BJ (cell line): ENCODE data around the gene PABPC1L. TPM values are rescaled to one million over a fixed set of nuclear protein-coding genes. Genes with fewer than 3 reads are reported as not detected.

ENCODE experiments used
- CTCF ChIA-PET: fragments of 350-600 bp; formaldehyde crosslinking; extraction: SDS; loops from one replicate; lab custom pipeline; 2021; ENCODE audit warnings: antibody characterized with exemption, inconsistent platforms; lab: Yijun Ruan, JAX
- POLR2A ChIA-PET: fragments of 300-600 bp; sonication (Branson Sonifier 250); formaldehyde crosslinking; extraction: SDS; loops from one replicate; lab custom pipeline; 2021; ENCODE audit warnings: antibody characterized with exemption; lab: Charles Lee
- DNase-seq: peaks from one replicate; pipeline ENCODE4 v3.0.0-alpha.2; 2011; ENCODE audit warnings: low read depth
- H3K27me3 ChIP-seq: 2 replicates; pipeline ENCODE4 v1.6.0; 2011; ENCODE audit warnings: low read length; ENCODE audit not compliant: control insufficient read depth, insufficient read depth
- H3K36me3 ChIP-seq: 2 replicates; pipeline ENCODE4 v1.5.1; 2011; ENCODE audit warnings: low read length; ENCODE audit not compliant: control insufficient read depth, insufficient read depth
- H3K4me3 ChIP-seq: 2 replicates; pipeline ENCODE4 v1.5.1; 2011; ENCODE audit warnings: low read depth, mild to moderate bottlenecking, control low read depth, low read length
- CTCF ChIP-seq: IDR thresholded peaks from 2 replicates; pipeline ENCODE4 v1.5.1; 2011; ENCODE audit warnings: low read depth, mild to moderate bottlenecking, control low read depth, inconsistent platforms, low read length, moderate library complexity; ENCODE audit not compliant: insufficient read depth
- polyA plus RNA-seq: library from polyadenylated mRNA; depleted of rRNA; stranded (reverse); fragments of >200 nt; gene quantifications from 2 replicates; pipeline ENCODE4 v1.2.3, GENCODE V29; 2011

The PABPC1L gene
- polyA plus RNA-seq, 1 experiment, result 55.0 TPM

- ChIA-PET CTCF (interaction anchor here (0.6 kb wide), 1 partner anchor 13 kb away, joined by 3 read pairs; no protein-coding TSS in a partner anchor), POLR2A (no interaction called here)
- Histone ChIP-seq H3K4me3 (no peak overlapping the region), H3K36me3 (peaks cover 10% of the 10 kb centered on the region), H3K27me3 (no peaks in the 10 kb centered on the region)
- no peak for DNase-seq
- no peak for TF ChIP-seq CTCF
These were observed 20.8 kb downstream of the PABPC1L start for GRCh38 chr20:44930517-44931168.

- DNase-seq, result no peak
- POLR2A ChIA-PET, result no interaction called here
- peaks cover 14% of the 10 kb centered on the region for H3K36me3 ChIP-seq
- H3K4me3 ChIP-seq, result no peak overlapping the region
- H3K27me3 ChIP-seq, result no peaks in the 10 kb centered on the region
- CTCF ChIA-PET, result interaction anchor here (0.5 to 0.6 kb wide), 2 partner anchors 8 to 1144 kb away, joined by 3 to 4 read pairs; no protein-coding TSS in a partner anchor
- no peak for TF ChIP-seq CTCF
These were observed 22.1 kb downstream of the PABPC1L start for GRCh38 chr20:44931911-44932310.

GRCh38 chr20:44932916-44933315 lies 23.1 kb downstream of the PABPC1L start:
- no peaks in the 10 kb centered on the region for H3K27me3 ChIP-seq
- H3K4me3 ChIP-seq, result no peak overlapping the region
- TF ChIP-seq CTCF, result no peak
- DNase-seq, result no peak
- ChIA-PET POLR2A (no interaction called here), CTCF (interaction anchor here (1.1 kb wide), 1 partner anchor 358 kb away, joined by 4 read pairs; no protein-coding TSS in a partner anchor)
- peaks cover 15% of the 10 kb centered on the region for H3K36me3 ChIP-seq

- Histone ChIP-seq H3K27me3 (no peaks in the 10 kb centered on the region), H3K36me3 (peaks cover 19% of the 10 kb centered on the region), H3K4me3 (no peak overlapping the region)
- ChIA-PET POLR2A (no interaction called here), CTCF (interaction anchor here (0.6 to 0.8 kb wide), 3 partner anchors 9 to 167 kb away, joined by 3 to 5 read pairs (median 4); partner anchors contain the start of gene PABPC1L)
- TF ChIP-seq CTCF, result no peak
- no peak for DNase-seq
These were observed 26.6 kb downstream of the PABPC1L start for GRCh38 chr20:44936510-44936909.

- ChIA-PET POLR2A (no interaction called here), CTCF (interaction anchor here (1.0 kb wide), 1 partner anchor 352 kb away, joined by 3 read pairs; no protein-coding TSS in a partner anchor)
- H3K4me3 ChIP-seq, result no peak overlapping the region
- no peaks in the 10 kb centered on the region for H3K27me3 ChIP-seq
- DNase-seq, result no peak
- peaks cover 22% of the 10 kb centered on the region for H3K36me3 ChIP-seq
- no peak for TF ChIP-seq CTCF
These were observed 28.8 kb downstream of the PABPC1L start for GRCh38 chr20:44938637-44939036.
